Uterus (tissue), 4 donors: ENCODE measurements around the gene IPO13. TPM values are rescaled to one million over a fixed set of nuclear protein-coding genes. Genes with fewer than 3 reads are reported as not detected.

Experiments used
- DNase-seq, 2 donors: peaks; one replicate each; pipeline ENCODE4 v3.0.0-alpha.2; 2019 to 2020
- H3K27ac ChIP-seq, 2 donors: fragments of 200-600 bp; sonication (generic); 1 replicate in 1 of 2; 2 replicates in 1 of 2; pipeline ENCODE4 v1.5.1; 2016 to 2018
- H3K27me3 ChIP-seq, 2 donors: fragments of 200-600 bp; sonication (generic); one replicate each; pipeline ENCODE4 v1.5.1; 2018 to 2019; ENCODE audit warnings: control low read depth in 1 of 2
- H3K36me3 ChIP-seq, 2 donors: fragments of 200-600 bp; sonication (generic); one replicate each; pipeline ENCODE4 v1.5.1; 2019; ENCODE audit warnings: control low read depth in 1 of 2
- H3K4me1 ChIP-seq, 2 donors: fragments of 200-600 bp; sonication (generic); one replicate each; pipeline ENCODE4 v1.5.1; 2018 to 2019; ENCODE audit warnings: control low read depth in 1 of 2
- H3K4me3 ChIP-seq, 2 donors: fragments of 200-600 bp; sonication (generic); 1 replicate in 1 of 2; 2 replicates in 1 of 2; pipeline ENCODE4 v1.5.1; 2018 to 2019; ENCODE audit warnings: mild to moderate bottlenecking in 1 of 2
- H3K9me3 ChIP-seq, 2 donors: fragments of 200-600 bp; sonication (generic); one replicate each; pipeline ENCODE4 v1.5.1; 2019; ENCODE audit warnings: control low read depth in 1 of 2
- CTCF ChIP-seq, 4 experiments: fragments of 200-600 bp in 2 of 4; fragments of 450-650 bp in 2 of 4; sonication (generic) in 2 of 4; IDR thresholded peaks; one replicate each; pipeline ENCODE4 v1.5.1; 2016 to 2019; ENCODE audit warnings: antibody characterized with exemption in 4 of 4, mild to moderate bottlenecking in 2 of 4, moderate library complexity in 1 of 4
- POLR2A ChIP-seq, 2 donors: fragments of 450-650 bp; IDR thresholded peaks; one replicate each; pipeline ENCODE4 v1.6.1; 2016; ENCODE audit warnings: antibody characterized with exemption in 2 of 2, mild to moderate bottlenecking in 1 of 2, moderate library complexity in 1 of 2
- intact Hi-C: fragments of 100-400 bp; cut with DNase I; formaldehyde crosslinking; loops from one replicate; pipeline ENCODE4 v1.15.1; 2023; ENCODE audit warnings: low total_unique reads
- total RNA-seq, 4 donors: library from RNA; depleted of rRNA in 3 of 4; stranded (reverse); fragments of >200 nt in 3 of 4; gene quantifications; one replicate each; pipeline versions ENCODE4 v1.1.0 to v1.2.4, GENCODE V29; 2014 to 2023
- donor health status: DM: yes; HTN: yes; CAD: no.

The IPO13 gene
- total RNA-seq, 4 donors from 2014 or later: 6.9 to 26.7 (median 18.0) TPM

DNA sequence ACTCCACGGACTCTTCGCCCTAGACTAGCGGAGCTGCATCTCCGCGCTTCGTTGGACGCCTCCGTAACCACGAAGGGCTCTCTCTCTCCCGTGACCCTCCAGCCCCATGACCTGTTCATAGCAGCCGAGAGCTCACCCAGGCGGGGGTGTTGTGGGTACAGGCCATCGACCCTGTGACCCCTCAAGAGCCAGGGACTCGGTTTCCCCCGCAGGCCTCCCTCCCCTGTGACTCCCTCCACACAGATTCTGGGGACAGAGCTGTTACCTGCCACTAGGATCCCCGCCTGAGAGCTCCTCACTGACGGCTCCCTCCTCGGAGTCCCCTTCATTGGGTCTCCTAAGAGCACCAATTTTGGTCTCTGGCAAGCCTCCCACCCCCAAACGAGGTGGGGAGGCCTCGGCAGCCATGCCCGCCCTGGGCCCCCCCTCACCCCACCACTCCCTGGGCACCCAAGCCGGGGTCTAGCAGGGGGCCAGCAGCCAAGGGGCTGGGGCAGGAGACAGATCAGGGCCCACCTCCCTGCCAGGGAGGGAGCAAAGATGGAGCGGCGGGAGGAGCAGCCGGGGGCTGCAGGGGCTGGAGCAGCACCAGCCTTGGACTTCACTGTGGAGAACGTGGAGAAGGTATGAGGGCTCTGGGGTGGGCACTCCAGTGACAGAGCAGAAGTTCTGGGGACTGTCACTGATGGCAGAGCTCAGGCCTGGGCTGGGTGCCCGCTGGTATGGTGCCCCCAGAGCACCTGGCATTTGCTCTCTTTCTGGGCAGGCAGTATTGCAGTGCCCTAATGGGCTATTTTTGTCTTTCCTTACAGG lies 517 bp downstream of the IPO13 start:
- intact Hi-C loops: no loop called here
- DNase-seq: peak in 1 of 2 donors; percentile 43
- H3K27ac ChIP-seq: peak overlapping the region; percentile 92 to 95
- no peaks in the 10 kb centered on the region for H3K27me3 ChIP-seq
- H3K36me3 ChIP-seq: no peaks in the 10 kb centered on the region
- no peak for TF ChIP-seq CTCF (IDR thresholded peaks at IDR 0.05)
- TF ChIP-seq POLR2A (IDR thresholded peaks at IDR 0.05): no peak
- peaks cover 0 to 15% of the 10 kb centered on the region in 2 donors for H3K4me1 ChIP-seq
- peak overlapping the region; percentile 67 to 72 for H3K4me3 ChIP-seq
- no peaks in the 10 kb centered on the region for H3K9me3 ChIP-seq

DNA sequence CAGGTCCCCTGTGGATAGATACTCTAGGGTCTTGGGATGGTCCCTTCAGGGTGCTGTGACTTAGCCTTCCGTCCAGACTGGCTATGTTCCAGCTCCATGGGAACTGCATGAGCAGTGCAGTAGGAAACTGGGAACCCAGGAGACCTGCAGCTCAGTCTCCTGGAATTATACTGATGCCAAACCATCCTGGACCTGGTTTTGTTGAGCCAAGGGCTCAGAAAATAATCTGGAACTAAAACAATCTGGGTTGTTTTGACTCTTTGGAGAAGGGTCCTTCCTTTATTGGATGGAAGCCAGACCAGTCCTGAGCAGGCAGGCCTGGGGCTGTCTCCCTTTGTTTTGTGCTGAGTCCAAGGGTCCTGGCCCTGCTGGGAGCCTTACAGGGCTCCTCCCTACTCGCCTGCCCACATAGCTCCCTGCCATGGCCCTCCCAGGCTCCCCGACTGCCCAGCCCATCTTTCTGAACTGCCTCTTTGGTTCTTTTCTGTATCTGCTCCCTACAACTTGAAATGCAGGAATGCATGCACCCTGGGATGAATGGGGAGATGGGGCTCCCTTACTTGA lies 1.2 kb downstream of the IPO13 start:
- no peak overlapping the region for H3K27ac ChIP-seq
- no peaks in the 10 kb centered on the region for H3K27me3 ChIP-seq
- no peak for TF ChIP-seq CTCF (IDR thresholded peaks at IDR 0.05)
- TF ChIP-seq POLR2A (IDR thresholded peaks at IDR 0.05): no peak
- no peak for DNase-seq
- H3K9me3 ChIP-seq: no peaks in the 10 kb centered on the region
- H3K4me1 ChIP-seq: peaks cover 0 to 15% of the 10 kb centered on the region in 2 donors
- no peaks in the 10 kb centered on the region for H3K36me3 ChIP-seq
- H3K4me3 ChIP-seq: peak overlapping the region; percentile 67 to 72
- intact Hi-C loops: no loop called here

DNA sequence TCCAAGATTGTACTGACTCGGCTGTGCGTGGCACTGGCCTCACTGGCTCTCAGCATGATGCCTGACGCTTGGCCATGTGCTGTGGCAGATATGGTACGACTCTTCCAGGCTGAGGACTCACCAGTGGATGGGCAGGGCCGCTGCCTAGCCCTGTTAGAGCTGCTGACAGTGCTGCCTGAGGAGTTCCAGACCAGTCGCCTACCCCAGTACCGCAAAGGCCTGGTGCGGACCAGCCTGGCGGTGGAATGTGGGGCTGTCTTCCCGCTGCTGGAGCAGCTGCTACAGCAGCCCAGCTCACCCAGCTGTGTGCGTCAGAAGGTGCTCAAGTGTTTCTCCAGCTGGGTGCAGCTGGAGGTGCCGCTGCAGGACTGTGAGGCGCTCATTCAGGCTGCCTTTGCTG lies 2.9 kb downstream of the IPO13 start:
- H3K27me3 ChIP-seq: no peaks in the 10 kb centered on the region
- H3K4me3 ChIP-seq: no peak overlapping the region
- TF ChIP-seq POLR2A (IDR thresholded peaks at IDR 0.05): no peak
- no peak for TF ChIP-seq CTCF (IDR thresholded peaks at IDR 0.05)
- no peak overlapping the region for H3K27ac ChIP-seq
- intact Hi-C loops: no loop called here
- peaks cover 0 to 15% of the 10 kb centered on the region in 2 donors for H3K4me1 ChIP-seq
- no peaks in the 10 kb centered on the region for H3K36me3 ChIP-seq
- H3K9me3 ChIP-seq: no peaks in the 10 kb centered on the region
- DNase-seq: no peak

GRCh38 chr1:43951021-43951985 lies 4.6 kb downstream of the IPO13 start:
- H3K4me1 ChIP-seq: peaks cover 0 to 15% of the 10 kb centered on the region in 2 donors
- H3K27me3 ChIP-seq: no peaks in the 10 kb centered on the region
- no peak overlapping the region for H3K27ac ChIP-seq
- H3K9me3 ChIP-seq: no peaks in the 10 kb centered on the region
- intact Hi-C loops: no loop called here
- H3K36me3 ChIP-seq: no peaks in the 10 kb centered on the region
- H3K4me3 ChIP-seq: no peak overlapping the region
- TF ChIP-seq POLR2A (IDR thresholded peaks at IDR 0.05): no peak
- TF ChIP-seq CTCF (IDR thresholded peaks at IDR 0.05): no peak
- DNase-seq: no peak
